ENCODE measurements around the gene DGKD.

DNA sequence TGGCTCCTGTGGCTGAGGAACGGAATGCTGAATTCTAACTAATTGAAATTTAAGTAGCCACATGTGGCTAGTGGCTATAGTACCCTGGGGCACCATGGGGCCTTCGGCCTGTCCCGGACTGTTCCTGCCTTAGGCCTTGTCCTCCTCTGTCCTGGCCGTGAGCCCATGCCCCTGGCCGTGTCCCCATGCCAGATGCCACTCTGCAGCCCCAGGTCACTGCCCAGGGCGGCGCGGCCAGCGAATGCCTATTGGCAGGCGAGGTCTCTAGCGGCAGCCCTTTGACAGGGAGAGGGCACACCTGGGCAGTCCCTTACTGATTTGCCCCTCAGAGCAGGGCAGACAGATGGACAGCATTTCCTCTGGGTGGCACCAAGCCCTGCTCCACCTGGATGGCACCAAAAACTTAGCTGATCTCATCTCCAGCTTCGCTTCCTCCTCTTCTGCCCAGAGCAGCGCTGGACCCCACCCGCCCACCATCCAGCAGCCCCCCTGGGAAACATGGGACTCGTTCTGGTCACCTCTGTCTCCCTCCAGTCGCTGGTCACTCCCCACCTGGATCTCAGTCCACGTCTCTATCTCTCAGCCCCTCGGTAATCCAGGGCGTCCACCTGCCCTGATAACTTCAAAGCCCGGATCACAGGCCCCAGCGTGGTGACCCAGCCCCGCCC lies 1.1 kb upstream of the DGKD start:
- no peak for TF ChIP-seq TCF7L2 (IDR thresholded peaks at IDR 0.05; ENCODE audit: low read depth, low read length)
- TF ChIP-seq ZNF174 (CRISPR knock-in tag; IDR thresholded peaks at IDR 0.05) = no peak
- TF ChIP-seq, protein P1, sequence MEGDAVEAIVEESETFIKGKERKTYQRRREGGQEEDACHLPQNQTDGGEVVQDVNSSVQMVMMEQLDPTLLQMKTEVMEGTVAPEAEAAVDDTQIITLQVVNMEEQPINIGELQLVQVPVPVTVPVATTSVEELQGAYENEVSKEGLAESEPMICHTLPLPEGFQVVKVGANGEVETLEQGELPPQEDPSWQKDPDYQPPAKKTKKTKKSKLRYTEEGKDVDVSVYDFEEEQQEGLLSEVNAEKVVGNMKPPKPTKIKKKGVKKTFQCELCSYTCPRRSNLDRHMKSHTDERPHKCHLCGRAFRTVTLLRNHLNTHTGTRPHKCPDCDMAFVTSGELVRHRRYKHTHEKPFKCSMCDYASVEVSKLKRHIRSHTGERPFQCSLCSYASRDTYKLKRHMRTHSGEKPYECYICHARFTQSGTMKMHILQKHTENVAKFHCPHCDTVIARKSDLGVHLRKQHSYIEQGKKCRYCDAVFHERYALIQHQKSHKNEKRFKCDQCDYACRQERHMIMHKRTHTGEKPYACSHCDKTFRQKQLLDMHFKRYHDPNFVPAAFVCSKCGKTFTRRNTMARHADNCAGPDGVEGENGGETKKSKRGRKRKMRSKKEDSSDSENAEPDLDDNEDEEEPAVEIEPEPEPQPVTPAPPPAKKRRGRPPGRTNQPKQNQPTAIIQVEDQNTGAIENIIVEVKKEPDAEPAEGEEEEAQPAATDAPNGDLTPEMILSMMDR (IDR thresholded peaks at IDR 0.05 in 2 of 3, conservative IDR thresholded peaks at IDR 0.05 in 1 of 3; ENCODE audit: insufficient read depth in 2 of 3, low read depth in 1 of 3, low read length in 3 of 3) = no peak
- TF ChIP-seq BMI1 (IDR thresholded peaks at IDR 0.05; ENCODE audit: low read length) = no peak
- TF ChIP-seq JUND (IDR thresholded peaks at IDR 0.05; ENCODE audit: borderline replicate concordance, low read depth, low read length) = no peak
- TF ChIP-seq JUND (tag; IDR thresholded peaks at IDR 0.05; ENCODE audit: borderline replicate concordance, low read depth, low read length) = no peak
- TF ChIP-seq ZNF274 (IDR thresholded peaks at IDR 0.05; ENCODE audit: borderline replicate concordance, low read depth, low read length) = no peak
- TF ChIP-seq MAX (CRISPR knock-in tag; IDR thresholded peaks at IDR 0.05) = no peak
- TF ChIP-seq POLR2AphosphoS5 (IDR thresholded peaks at IDR 0.05; ENCODE audit: control insufficient read depth, insufficient read depth, low read depth, low read length) = peak; percentile 55; the same call in 1 of the 2 replicates
- TF ChIP-seq RAD21 (CRISPR knock-in tag; conservative IDR thresholded peaks at IDR 0.05 in 1 of 2, IDR thresholded peaks at IDR 0.05 in 1 of 2) = no peak
- no peak for TF ChIP-seq MCM5 (IDR thresholded peaks at IDR 0.05; ENCODE audit: low read depth)
